Measurements from ENCODE around the gene SALL1.

The SALL1 gene

GRCh38 chr16:51167170-51167895 lies 16.3 kb upstream of the SALL1 start:
- Histone ChIP-seq H4K20me1 (ENCODE audit: control insufficient read depth, insufficient read depth, low read depth, low read length) (no peaks in the 10 kb centered on the region), H3K4me2 (ENCODE audit: low read length) (no peak overlapping the region), H3K79me2 (ENCODE audit: control insufficient read depth, low read length) (no peaks in the 10 kb centered on the region), H3K4me1 (ENCODE audit: control insufficient read depth, low read length) (no peaks in the 10 kb centered on the region), H3K36me3 (ENCODE audit: control insufficient read depth, low read length) (no peaks in the 10 kb centered on the region), H3K27ac (ENCODE audit: low read depth, low read length) (no peak overlapping the region), H3K4me3 (ENCODE audit: low read length) (no peak overlapping the region), H3K9me3 (ENCODE audit: control insufficient read depth, insufficient read depth, low read length) (no peaks in the 10 kb centered on the region; the same call in 1 of the 2 replicates), H3K27me3 (ENCODE audit: control insufficient read depth, low read length) (no peaks in the 10 kb centered on the region), H3K9me2 (replicated peaks; ENCODE audit: control insufficient read depth, low read length) (no peaks in the 10 kb centered on the region), H3F3A (ENCODE audit: control insufficient read depth, insufficient read depth) (no peaks in the 10 kb centered on the region)
- TF ChIP-seq EZH2phosphoT487 (IDR thresholded peaks at IDR 0.05; ENCODE audit: borderline replicate concordance, low read length): no peak
- no peak for TF ChIP-seq CTCF (IDR thresholded peaks at IDR 0.05; ENCODE audit: low read depth, low read length, poor library complexity, severe bottlenecking)

DNA sequence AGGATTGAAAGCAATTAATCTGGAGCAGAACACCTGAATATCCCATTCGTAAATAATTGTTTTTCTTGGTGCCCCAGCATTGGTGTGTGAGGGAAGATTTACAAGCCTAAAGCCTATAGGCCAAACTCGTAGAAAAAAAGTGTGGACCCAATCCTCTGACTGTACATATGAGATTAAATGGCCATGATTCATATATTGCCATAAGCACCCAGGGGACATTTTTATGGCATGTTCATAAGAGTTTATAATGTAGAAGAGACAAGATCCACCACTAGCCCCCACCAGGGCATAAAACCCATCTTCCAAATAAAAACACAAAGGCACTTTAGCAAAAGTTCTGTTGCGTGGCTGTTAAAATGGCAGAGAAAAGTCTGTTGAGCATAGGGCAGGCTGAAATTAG lies 15.5 kb upstream of the SALL1 start:
- TF ChIP-seq CTCF (IDR thresholded peaks at IDR 0.05; ENCODE audit: low read depth, low read length, poor library complexity, severe bottlenecking): no peak
- TF ChIP-seq EZH2phosphoT487 (IDR thresholded peaks at IDR 0.05; ENCODE audit: borderline replicate concordance, low read length): no peak
- no peaks in the 10 kb centered on the region for H3K4me1 ChIP-seq (ENCODE audit: control insufficient read depth, low read length)

GRCh38 chr16:51166091-51166490 lies 15.0 kb upstream of the SALL1 start:
- Histone ChIP-seq H3K9me3 (ENCODE audit: control insufficient read depth, insufficient read depth, low read length) (no peaks in the 10 kb centered on the region), H3K79me2 (ENCODE audit: control insufficient read depth, low read length) (no peaks in the 10 kb centered on the region), H3K9me2 (replicated peaks; ENCODE audit: control insufficient read depth, low read length) (no peaks in the 10 kb centered on the region), H3K36me3 (ENCODE audit: control insufficient read depth, low read length) (no peaks in the 10 kb centered on the region), H3K4me2 (ENCODE audit: low read length) (no peak overlapping the region), H3K4me3 (ENCODE audit: low read length) (no peak overlapping the region), H4K20me1 (ENCODE audit: control insufficient read depth, insufficient read depth, low read depth, low read length) (no peaks in the 10 kb centered on the region), H3K27me3 (ENCODE audit: control insufficient read depth, low read length) (no peaks in the 10 kb centered on the region), H3F3A (ENCODE audit: control insufficient read depth, insufficient read depth) (no peaks in the 10 kb centered on the region), H3K4me1 (ENCODE audit: control insufficient read depth, low read length) (no peaks in the 10 kb centered on the region), H3K27ac (ENCODE audit: low read depth, low read length) (no peak overlapping the region)
- TF ChIP-seq CTCF (IDR thresholded peaks at IDR 0.05; ENCODE audit: low read depth, low read length, poor library complexity, severe bottlenecking): no peak
- no peak for TF ChIP-seq EZH2phosphoT487 (IDR thresholded peaks at IDR 0.05; ENCODE audit: borderline replicate concordance, low read length)

More for the DNA sequence above, 15.5 kb upstream of the SALL1 start:
- no peaks in the 10 kb centered on the region for H3F3A ChIP-seq (ENCODE audit: control insufficient read depth, insufficient read depth)
- no peak overlapping the region for H3K4me3 ChIP-seq (ENCODE audit: low read length)
- H3K79me2 ChIP-seq (ENCODE audit: control insufficient read depth, low read length): no peaks in the 10 kb centered on the region
- H4K20me1 ChIP-seq (ENCODE audit: control insufficient read depth, insufficient read depth, low read depth, low read length): no peaks in the 10 kb centered on the region
- H3K27me3 ChIP-seq (ENCODE audit: control insufficient read depth, low read length): no peaks in the 10 kb centered on the region
- no peaks in the 10 kb centered on the region for H3K36me3 ChIP-seq (ENCODE audit: control insufficient read depth, low read length)
- H3K9me3 ChIP-seq (ENCODE audit: control insufficient read depth, insufficient read depth, low read length): no peaks in the 10 kb centered on the region
- H3K9me2 ChIP-seq (replicated peaks; ENCODE audit: control insufficient read depth, low read length): no peaks in the 10 kb centered on the region
- H3K27ac ChIP-seq (ENCODE audit: low read depth, low read length): no peak overlapping the region
- H3K4me2 ChIP-seq (ENCODE audit: low read length): no peak overlapping the region
